D721Med (cell line): ENCODE measurements around the gene NUP210L.
"Not testable (repeated sequence)": the region's sequence is repeated elsewhere in the genome, so short reads cannot be mapped to it uniquely, and the experiment has no call there.

Source experiments
- DNase-seq: peaks from one replicate; pipeline ENCODE4 v3.0.0; 2011; ENCODE audit warnings: low spot score; ENCODE audit not compliant: insufficient read length
- FAIRE-seq: peaks from 2 replicates; lab custom pipeline; 2011; peaks lifted over from hg19 to GRCh38; lab: Jason Lieb, UNC
- CTCF ChIP-seq: IDR thresholded peaks from 2 replicates; pipeline ENCODE4 v1.5.1; 2012; ENCODE audit warnings: mild to moderate bottlenecking, control low read depth; ENCODE audit not compliant: insufficient read depth; ENCODE audit errors: missing control alignments

The NUP210L gene

GRCh38 chr1:154142358-154142757 is 12.5 kb downstream of the NUP210L start:
- no peak for DNase-seq
- no peak for FAIRE-seq
- TF ChIP-seq CTCF, result no peak

- no peak for TF ChIP-seq CTCF
- DNase-seq, result no peak
- no peak for FAIRE-seq
These were observed 13.6 kb downstream of the NUP210L start for GRCh38 chr1:154141240-154141639.

GRCh38 chr1:154137888-154138287 is 17.0 kb downstream of the NUP210L start:
- no peak for FAIRE-seq
- DNase-seq, result no peak
- TF ChIP-seq CTCF, result no peak

GRCh38 chr1:154133256-154133655 is 21.6 kb downstream of the NUP210L start:
- DNase-seq (no peak), FAIRE-seq (no peak)
- no peak for TF ChIP-seq CTCF

GRCh38 chr1:154129391-154129970 is 25.4 kb downstream of the NUP210L start:
- no peak for TF ChIP-seq CTCF
- FAIRE-seq (no peak), DNase-seq (no peak)

GRCh38 chr1:154123205-154123604 is 31.7 kb downstream of the NUP210L start:
- not testable (repeated sequence) for DNase-seq, FAIRE-seq

GRCh38 chr1:154117642-154118041 is 37.2 kb downstream of the NUP210L start:
- no peak for TF ChIP-seq CTCF
- FAIRE-seq (no peak), DNase-seq (no peak)

GRCh38 chr1:154115180-154115579 is 39.7 kb downstream of the NUP210L start:
- no peak for FAIRE-seq
- no peak for DNase-seq
- TF ChIP-seq CTCF, result no peak
